ENCODE data around the gene OVOL3.

GRCh38 chr19:36093687-36094086 is 17.3 kb upstream of the OVOL3 start:
- no peak for TF ChIP-seq POLR2AphosphoS5 (IDR thresholded peaks at IDR 0.05)
- TF ChIP-seq POLR2A (IDR thresholded peaks at IDR 0.05), result no peak
- TF ChIP-seq, protein P1, sequence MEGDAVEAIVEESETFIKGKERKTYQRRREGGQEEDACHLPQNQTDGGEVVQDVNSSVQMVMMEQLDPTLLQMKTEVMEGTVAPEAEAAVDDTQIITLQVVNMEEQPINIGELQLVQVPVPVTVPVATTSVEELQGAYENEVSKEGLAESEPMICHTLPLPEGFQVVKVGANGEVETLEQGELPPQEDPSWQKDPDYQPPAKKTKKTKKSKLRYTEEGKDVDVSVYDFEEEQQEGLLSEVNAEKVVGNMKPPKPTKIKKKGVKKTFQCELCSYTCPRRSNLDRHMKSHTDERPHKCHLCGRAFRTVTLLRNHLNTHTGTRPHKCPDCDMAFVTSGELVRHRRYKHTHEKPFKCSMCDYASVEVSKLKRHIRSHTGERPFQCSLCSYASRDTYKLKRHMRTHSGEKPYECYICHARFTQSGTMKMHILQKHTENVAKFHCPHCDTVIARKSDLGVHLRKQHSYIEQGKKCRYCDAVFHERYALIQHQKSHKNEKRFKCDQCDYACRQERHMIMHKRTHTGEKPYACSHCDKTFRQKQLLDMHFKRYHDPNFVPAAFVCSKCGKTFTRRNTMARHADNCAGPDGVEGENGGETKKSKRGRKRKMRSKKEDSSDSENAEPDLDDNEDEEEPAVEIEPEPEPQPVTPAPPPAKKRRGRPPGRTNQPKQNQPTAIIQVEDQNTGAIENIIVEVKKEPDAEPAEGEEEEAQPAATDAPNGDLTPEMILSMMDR (IDR thresholded peaks at IDR 0.05), result no peak

Data from prostate gland (tissue), 2 donors.